ENCODE data around the gene AJAP1.

The AJAP1 gene

DNA sequence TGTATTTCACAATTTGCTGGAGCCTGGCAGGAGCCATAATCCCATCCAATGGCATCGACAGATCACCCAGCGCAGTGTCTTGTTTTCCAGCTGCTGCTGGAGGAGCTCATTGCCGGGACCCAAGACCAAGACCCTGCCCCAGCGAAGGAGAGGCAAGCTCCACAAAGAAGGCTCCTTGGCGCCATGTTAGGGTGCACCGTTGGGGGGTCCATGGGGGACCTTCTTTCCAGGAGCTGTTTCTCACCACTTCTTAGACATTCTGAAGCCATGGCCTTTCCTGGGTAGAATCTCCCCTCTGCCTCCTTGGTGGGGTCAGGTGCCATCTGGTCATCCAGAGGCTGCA lies 31.1 kb downstream of the AJAP1 start:
- TF ChIP-seq FOXM1 (IDR thresholded peaks at IDR 0.05; ENCODE audit: borderline replicate concordance, low read depth), result no peak
- no peak for TF ChIP-seq TEAD4 (IDR thresholded peaks at IDR 0.05)
- no peak for TF ChIP-seq YY1 (IDR thresholded peaks at IDR 0.05; ENCODE audit: low read depth)
- TF ChIP-seq, protein P1, sequence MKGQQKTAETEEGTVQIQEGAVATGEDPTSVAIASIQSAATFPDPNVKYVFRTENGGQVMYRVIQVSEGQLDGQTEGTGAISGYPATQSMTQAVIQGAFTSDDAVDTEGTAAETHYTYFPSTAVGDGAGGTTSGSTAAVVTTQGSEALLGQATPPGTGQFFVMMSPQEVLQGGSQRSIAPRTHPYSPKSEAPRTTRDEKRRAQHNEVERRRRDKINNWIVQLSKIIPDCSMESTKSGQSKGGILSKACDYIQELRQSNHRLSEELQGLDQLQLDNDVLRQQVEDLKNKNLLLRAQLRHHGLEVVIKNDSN (IDR thresholded peaks at IDR 0.05), result no peak
- TF ChIP-seq CEBPB (IDR thresholded peaks at IDR 0.05), result no peak
- TF ChIP-seq, protein P2, sequence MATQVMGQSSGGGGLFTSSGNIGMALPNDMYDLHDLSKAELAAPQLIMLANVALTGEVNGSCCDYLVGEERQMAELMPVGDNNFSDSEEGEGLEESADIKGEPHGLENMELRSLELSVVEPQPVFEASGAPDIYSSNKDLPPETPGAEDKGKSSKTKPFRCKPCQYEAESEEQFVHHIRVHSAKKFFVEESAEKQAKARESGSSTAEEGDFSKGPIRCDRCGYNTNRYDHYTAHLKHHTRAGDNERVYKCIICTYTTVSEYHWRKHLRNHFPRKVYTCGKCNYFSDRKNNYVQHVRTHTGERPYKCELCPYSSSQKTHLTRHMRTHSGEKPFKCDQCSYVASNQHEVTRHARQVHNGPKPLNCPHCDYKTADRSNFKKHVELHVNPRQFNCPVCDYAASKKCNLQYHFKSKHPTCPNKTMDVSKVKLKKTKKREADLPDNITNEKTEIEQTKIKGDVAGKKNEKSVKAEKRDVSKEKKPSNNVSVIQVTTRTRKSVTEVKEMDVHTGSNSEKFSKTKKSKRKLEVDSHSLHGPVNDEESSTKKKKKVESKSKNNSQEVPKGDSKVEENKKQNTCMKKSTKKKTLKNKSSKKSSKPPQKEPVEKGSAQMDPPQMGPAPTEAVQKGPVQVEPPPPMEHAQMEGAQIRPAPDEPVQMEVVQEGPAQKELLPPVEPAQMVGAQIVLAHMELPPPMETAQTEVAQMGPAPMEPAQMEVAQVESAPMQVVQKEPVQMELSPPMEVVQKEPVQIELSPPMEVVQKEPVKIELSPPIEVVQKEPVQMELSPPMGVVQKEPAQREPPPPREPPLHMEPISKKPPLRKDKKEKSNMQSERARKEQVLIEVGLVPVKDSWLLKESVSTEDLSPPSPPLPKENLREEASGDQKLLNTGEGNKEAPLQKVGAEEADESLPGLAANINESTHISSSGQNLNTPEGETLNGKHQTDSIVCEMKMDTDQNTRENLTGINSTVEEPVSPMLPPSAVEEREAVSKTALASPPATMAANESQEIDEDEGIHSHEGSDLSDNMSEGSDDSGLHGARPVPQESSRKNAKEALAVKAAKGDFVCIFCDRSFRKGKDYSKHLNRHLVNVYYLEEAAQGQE (IDR thresholded peaks at IDR 0.05; ENCODE audit: low read depth), result no peak
- TF ChIP-seq ZBTB7A (IDR thresholded peaks at IDR 0.05; ENCODE audit: low read depth), result no peak

DNA sequence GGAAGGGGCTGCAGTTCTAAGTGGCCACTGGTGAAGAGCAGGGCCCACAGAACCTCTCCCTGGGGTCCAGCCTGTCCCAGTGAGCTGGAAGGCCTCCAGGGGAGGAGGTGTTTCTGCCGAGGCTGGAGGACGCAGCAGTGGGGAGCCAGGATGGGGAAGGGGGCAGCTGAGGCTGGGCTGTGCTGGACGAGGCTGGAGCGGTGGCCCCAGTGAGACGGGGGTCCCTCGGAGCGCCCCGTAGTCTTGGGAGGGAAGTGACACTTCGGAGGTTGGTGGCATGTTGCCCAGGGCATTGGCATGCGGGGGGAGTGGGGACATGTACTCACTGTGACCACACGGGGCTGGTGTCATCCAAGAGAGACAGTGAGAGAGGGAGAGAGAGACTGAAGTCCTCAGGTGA lies 33.5 kb downstream of the AJAP1 start:
- TF ChIP-seq NFIC (IDR thresholded peaks at IDR 0.05) (no peak), EP300 (IDR thresholded peaks at IDR 0.05; ENCODE audit: borderline replicate concordance) (no peak), CREB1 (IDR thresholded peaks at IDR 0.05; ENCODE audit: low read depth) (no peak), FOXM1 (IDR thresholded peaks at IDR 0.05; ENCODE audit: borderline replicate concordance, low read depth) (no peak), TCF12 (IDR thresholded peaks at IDR 0.05; ENCODE audit: low read depth) (no peak), EGR1 (IDR thresholded peaks at IDR 0.05) (no peak)
- TF ChIP-seq, protein P1 (IDR thresholded peaks at IDR 0.05), result no peak

DNA sequence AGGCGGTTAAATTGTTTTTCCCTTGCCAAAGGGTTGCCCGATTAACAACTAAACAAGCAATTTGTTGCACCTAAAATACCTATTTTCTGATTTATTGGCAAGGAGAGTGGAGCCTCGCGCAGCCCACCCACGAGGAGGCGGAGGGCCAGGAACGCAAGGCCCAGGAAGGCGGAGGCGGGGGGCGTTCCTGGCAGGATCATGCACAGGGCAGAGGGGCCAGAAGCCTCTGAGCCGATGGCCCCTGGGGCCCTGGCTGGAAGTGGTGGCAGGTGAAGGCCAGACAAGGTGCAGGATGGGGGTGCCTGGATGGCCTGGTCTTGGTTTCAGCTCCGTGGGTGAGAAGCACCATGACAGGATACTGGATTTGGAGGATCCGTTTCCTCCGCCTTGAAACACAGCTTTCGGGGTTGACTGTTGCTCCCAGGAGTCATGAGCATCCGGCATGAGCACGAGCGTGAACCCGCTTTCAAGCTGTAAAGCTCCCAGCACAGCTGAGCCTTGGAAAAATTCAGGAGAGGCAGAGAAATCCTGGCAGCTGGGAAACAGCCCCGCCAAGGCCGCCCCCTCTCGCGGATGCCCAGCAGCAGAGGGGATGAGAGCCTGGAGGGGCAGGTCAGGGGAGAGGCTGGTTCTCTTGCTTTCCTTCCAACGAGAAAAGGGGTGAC lies 35.0 kb downstream of the AJAP1 start:
- no peak for TF ChIP-seq CREB1 (IDR thresholded peaks at IDR 0.05; ENCODE audit: low read depth)
- no peak for TF ChIP-seq EGR1 (IDR thresholded peaks at IDR 0.05)
- TF ChIP-seq TEAD4 (IDR thresholded peaks at IDR 0.05), result no peak
- no peak for TF ChIP-seq YY1 (IDR thresholded peaks at IDR 0.05; ENCODE audit: low read depth)
- TF ChIP-seq, protein P1 (IDR thresholded peaks at IDR 0.05), result no peak
- TF ChIP-seq, protein P3, sequence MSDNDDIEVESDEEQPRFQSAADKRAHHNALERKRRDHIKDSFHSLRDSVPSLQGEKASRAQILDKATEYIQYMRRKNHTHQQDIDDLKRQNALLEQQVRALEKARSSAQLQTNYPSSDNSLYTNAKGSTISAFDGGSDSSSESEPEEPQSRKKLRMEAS (IDR thresholded peaks at IDR 0.05), result no peak
- no peak for TF ChIP-seq ZBTB7A (IDR thresholded peaks at IDR 0.05; ENCODE audit: low read depth)
- TF ChIP-seq CEBPB (IDR thresholded peaks at IDR 0.05), result no peak
- TF ChIP-seq FOXM1 (IDR thresholded peaks at IDR 0.05; ENCODE audit: borderline replicate concordance, low read depth), result no peak
- TF ChIP-seq, protein P2 (IDR thresholded peaks at IDR 0.05; ENCODE audit: low read depth), result no peak
- TF ChIP-seq NFIC (IDR thresholded peaks at IDR 0.05), result no peak
- no peak for TF ChIP-seq EP300 (IDR thresholded peaks at IDR 0.05; ENCODE audit: borderline replicate concordance)
- no peak for TF ChIP-seq TAF1 (IDR thresholded peaks at IDR 0.05; ENCODE audit: low read depth)

DNA sequence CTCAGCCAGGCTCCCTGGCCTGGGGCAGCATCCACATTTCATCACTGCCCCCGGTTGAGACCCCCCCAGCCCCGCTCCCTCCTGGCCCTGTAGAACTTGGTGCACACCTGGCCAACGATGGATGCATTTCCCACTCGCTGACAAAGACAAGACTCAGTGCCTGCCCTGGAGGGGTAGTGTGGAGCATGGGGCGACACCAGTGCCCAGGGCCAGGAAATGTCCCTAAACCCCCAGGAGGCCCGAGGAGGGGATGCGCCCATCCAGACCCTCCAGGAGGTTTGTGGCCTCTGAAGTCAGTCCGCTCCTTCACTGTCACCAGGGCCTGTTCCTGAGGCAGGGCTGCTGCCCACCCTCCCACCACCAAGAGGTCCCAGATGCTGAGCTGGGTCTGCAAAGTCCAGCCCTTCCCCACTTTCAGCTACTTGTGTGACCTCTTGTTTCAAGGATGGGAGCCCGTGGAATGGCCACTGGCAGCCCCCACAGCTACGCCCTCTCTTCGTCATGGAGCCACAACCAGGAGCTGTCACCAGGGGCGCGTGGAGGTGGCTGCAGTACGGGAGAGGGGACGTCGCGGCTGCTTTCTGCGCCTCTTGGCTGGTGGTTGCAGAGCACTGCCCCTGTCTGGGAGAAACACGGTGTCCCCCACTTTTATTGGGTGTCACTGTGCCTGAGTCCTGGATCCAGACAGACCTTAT lies 35.7 kb downstream of the AJAP1 start:
- no peak for TF ChIP-seq ZBTB7A (IDR thresholded peaks at IDR 0.05; ENCODE audit: low read depth)
- no peak for TF ChIP-seq NFIC (IDR thresholded peaks at IDR 0.05)
- no peak for TF ChIP-seq FOXM1 (IDR thresholded peaks at IDR 0.05; ENCODE audit: borderline replicate concordance, low read depth)
- TF ChIP-seq CREB1 (IDR thresholded peaks at IDR 0.05; ENCODE audit: low read depth), result no peak
- TF ChIP-seq, protein P1 (IDR thresholded peaks at IDR 0.05), result no peak
- no peak for TF ChIP-seq CEBPB (IDR thresholded peaks at IDR 0.05)
- TF ChIP-seq EGR1 (IDR thresholded peaks at IDR 0.05), result no peak
- TF ChIP-seq, protein P3 (IDR thresholded peaks at IDR 0.05), result no peak
- no peak for TF ChIP-seq YY1 (IDR thresholded peaks at IDR 0.05; ENCODE audit: low read depth)
- no peak for TF ChIP-seq TAF1 (IDR thresholded peaks at IDR 0.05; ENCODE audit: low read depth)
- TF ChIP-seq EP300 (IDR thresholded peaks at IDR 0.05; ENCODE audit: borderline replicate concordance), result no peak
- no peak for TF ChIP-seq TCF12 (IDR thresholded peaks at IDR 0.05; ENCODE audit: low read depth)
- TF ChIP-seq RAD21 (IDR thresholded peaks at IDR 0.05; ENCODE audit: low read depth), result no peak

Data from Ishikawa (cell line).